GM12865 (cell line): ENCODE data around the gene CD84.

ENCODE experiments used
- DNase-seq: peaks from one replicate; pipeline ENCODE4 v3.0.0; 2010; ENCODE audit warnings: low read depth
- H3K4me3 ChIP-seq: 2 replicates; pipeline ENCODE4 v1.5.1; 2011; ENCODE audit warnings: mild to moderate bottlenecking, low read depth, low read length, control low read depth
- TF ChIP-seq, protein P1 (sequence below): IDR thresholded peaks from 2 replicates; pipeline ENCODE4 v1.5.1; 2011; ENCODE audit warnings: low read length, control low read depth, low read depth, inconsistent platforms; ENCODE audit not compliant: insufficient read depth; ENCODE audit errors: missing control alignments

The CD84 gene

DNA sequence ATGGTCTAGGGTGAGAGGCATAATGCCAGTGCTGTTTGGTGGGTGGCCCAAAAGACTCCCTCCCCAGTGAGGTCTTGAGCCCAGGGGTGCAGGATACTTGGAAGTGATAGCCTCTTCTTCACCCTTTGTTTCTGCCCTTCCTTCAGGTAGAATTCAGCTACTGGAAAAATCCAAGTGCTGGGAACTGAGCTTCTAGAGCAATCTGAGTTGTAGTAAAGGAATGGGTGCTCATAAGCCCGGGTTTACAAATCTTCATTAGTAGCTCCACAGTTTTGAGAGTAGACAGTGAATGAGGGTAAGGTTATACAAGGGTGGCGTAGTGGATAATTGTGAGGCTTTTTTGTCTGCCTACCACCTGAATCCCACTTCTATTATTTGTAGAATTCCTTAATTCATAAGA is 29.2 kb upstream of the CD84 start:
- DNase-seq: no peak
- no peak overlapping the region for H3K4me3 ChIP-seq
- TF ChIP-seq, protein P1, sequence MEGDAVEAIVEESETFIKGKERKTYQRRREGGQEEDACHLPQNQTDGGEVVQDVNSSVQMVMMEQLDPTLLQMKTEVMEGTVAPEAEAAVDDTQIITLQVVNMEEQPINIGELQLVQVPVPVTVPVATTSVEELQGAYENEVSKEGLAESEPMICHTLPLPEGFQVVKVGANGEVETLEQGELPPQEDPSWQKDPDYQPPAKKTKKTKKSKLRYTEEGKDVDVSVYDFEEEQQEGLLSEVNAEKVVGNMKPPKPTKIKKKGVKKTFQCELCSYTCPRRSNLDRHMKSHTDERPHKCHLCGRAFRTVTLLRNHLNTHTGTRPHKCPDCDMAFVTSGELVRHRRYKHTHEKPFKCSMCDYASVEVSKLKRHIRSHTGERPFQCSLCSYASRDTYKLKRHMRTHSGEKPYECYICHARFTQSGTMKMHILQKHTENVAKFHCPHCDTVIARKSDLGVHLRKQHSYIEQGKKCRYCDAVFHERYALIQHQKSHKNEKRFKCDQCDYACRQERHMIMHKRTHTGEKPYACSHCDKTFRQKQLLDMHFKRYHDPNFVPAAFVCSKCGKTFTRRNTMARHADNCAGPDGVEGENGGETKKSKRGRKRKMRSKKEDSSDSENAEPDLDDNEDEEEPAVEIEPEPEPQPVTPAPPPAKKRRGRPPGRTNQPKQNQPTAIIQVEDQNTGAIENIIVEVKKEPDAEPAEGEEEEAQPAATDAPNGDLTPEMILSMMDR: no peak

DNA sequence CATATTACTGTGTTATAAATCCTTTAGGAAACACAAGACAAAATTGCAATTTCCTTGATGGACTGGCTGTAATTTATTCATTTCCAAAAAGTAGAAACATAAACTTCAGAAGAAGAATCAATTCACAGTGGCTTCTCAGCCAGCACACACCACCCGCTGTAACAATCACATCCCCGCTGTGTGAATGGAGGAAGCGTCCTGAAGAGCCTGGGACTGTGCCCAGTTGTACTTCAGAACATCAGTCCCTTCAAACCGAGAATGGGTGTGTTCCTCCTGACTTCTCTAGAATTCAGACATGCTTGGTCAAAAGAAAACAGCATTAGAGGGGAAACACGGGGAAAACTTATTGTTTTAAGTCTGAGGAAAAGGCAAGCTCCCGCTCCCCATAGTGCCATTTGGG is 28.8 kb upstream of the CD84 start:
- TF ChIP-seq, protein P1: no peak
- H3K4me3 ChIP-seq: no peak overlapping the region
- DNase-seq: no peak

DNA sequence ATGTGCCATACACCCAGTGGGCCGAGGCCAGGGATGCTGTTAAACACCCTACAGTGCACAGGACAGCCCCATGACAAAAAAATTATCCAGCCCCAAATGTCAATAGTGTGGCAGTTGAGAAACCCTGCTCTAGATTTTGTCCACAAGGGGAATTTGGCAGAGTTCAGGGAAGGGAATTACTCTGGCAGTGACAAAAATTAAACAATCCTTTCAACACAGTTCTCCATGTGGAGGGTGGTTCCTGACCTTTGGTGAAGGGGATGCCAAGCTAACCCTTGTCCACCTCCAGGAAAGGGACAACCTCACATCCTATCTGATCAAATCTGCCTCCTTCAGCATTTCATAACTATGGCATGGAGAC is 28.4 kb upstream of the CD84 start:
- DNase-seq: no peak
- TF ChIP-seq, protein P1: no peak

DNA sequence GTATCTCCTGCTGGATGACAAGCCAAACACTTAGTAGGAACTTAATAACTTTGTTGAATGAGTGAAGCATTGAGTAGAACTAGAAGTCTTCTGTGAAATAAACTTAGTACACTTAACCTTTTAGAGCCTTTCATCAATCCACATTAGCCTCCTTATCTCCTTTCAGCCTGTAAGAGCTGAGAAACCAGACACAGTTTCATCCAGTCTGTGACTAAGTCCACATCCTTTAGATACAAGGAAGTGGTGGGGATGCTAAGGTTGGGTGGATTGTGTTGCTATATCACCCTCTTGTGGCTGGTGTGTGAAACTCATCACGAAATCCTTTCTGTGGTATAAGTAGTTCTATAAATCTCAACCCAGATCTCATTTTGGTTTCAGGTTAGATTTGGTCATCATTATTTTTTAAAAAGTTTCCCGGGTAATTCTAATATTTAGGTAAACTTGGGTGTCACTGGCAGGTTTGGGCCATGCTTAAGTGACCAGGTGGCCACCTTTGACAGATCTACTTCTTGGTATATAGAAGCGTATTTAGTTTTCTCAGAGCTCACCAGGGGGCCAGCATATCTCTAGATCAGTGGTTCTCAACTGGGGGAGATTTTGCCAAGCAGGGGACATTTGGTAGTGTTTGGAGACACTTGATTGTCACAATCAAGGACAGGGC is 27.8 kb upstream of the CD84 start:
- TF ChIP-seq, protein P1: peak; percentile 71
- DNase-seq: peak; percentile 93
- peak overlapping the region; percentile 17; the same call in 1 of the 2 replicates for H3K4me3 ChIP-seq

More for the DNA sequence above, 28.4 kb upstream of the CD84 start:
- no peak overlapping the region for H3K4me3 ChIP-seq

DNA sequence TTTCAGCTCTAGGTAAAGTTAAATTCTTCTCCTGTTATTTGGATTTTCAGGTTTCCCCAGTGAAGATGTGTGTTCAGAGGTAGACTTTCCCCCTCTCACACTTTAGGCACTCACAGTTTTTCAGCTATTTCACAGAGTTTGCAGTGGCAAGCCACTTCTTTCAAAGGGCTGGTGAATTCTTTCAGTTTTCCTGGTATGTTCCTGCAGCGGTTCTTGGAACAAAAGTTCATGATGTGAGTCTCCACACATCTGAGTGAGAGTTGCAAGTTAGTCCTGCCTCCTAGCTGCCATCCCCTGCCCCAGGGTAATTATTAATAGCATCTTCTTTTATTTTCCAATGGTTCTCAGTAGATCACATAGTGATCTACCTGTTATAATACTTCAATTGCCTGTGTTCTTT is 27.3 kb upstream of the CD84 start:
- TF ChIP-seq, protein P1: no peak
- no peak for DNase-seq
- peak overlapping the region; percentile 17 for H3K4me3 ChIP-seq

DNA sequence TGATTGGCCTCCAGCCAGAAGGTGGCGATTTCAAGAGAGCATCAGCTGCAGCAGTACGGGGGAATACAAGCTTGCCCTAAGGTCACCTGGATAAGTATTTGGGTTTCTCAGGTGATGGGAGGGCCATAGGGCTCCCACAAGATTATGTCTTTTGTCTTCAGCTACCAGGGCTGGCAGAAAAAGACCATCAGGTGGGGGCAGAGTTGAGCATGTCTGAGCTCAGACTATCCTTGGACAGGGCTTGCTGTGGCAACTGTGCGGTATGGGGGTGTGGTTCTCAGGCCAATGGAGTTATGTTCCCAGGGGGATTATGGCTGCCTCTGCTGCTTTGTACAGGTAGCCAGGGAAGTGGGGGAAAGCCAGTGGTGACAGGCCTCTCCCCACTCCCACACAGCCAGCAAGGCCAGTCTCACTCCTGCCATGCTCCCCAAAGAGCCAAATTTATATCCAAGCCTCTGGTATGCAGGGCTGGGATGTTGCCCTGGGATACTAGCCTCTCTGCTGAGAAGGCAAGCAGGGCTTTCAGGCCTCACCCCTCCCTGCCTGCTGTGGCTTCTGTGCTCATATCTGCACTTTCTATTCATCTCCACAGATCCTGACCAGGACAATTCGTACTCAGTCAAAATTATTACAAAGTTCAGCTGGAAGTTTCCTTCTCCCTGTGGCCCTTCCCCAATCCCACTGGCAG is 26.6 kb upstream of the CD84 start:
- H3K4me3 ChIP-seq: peak overlapping the region; percentile 7
- peak; percentile 75 for DNase-seq
- TF ChIP-seq, protein P1: no peak
